ENCODE results near the gene DLD. TPM values are rescaled to one million over a fixed set of nuclear protein-coding genes. Genes with fewer than 3 reads are reported as not detected.

The DLD gene
- total and polyA plus RNA-seq, 4 donors = 19.3 to 101 (median 80.2) TPM

GRCh38 chr7:107850216-107850615 is 40.8 kb upstream of the DLD start:
- WGBS, 2 donors = 80 to 86% methylated on average over 4 of the region's 4 CpGs
- no peak overlapping the region for H3K27ac ChIP-seq (ENCODE audit: low read depth in 1 of 2, low read length in 1 of 2)
- no peak overlapping the region for H3K4me3 ChIP-seq
- no peaks in the 10 kb centered on the region for H3K4me1 ChIP-seq (ENCODE audit: control insufficient read depth in 5 of 5, insufficient read depth in 5 of 5, low read length in 5 of 5)
- no peak overlapping the region for H3K9ac ChIP-seq (ENCODE audit: insufficient read depth in 1 of 2, low read length in 2 of 2)
- ATAC-seq (ENCODE audit: insufficient read depth, low FRiP score) (no peak), DNase-seq (no peak)
- TF ChIP-seq CTCF (IDR thresholded peaks at IDR 0.05; ENCODE audit: control extremely low read depth, extremely low read depth) = no peak
- no peaks in the 10 kb centered on the region for H3K36me3 ChIP-seq (ENCODE audit: control insufficient read depth in 4 of 4, insufficient read depth in 4 of 4, low read length in 4 of 4)
- no peaks in the 10 kb centered on the region for H3K27me3 ChIP-seq (ENCODE audit: control insufficient read depth in 3 of 3, insufficient read depth in 3 of 3, low read length in 2 of 3)
- H3K9me3 ChIP-seq (ENCODE audit: control insufficient read depth in 4 of 4, insufficient read depth in 3 of 4, low read length in 3 of 4) = no peaks in the 10 kb centered on the region

DNA sequence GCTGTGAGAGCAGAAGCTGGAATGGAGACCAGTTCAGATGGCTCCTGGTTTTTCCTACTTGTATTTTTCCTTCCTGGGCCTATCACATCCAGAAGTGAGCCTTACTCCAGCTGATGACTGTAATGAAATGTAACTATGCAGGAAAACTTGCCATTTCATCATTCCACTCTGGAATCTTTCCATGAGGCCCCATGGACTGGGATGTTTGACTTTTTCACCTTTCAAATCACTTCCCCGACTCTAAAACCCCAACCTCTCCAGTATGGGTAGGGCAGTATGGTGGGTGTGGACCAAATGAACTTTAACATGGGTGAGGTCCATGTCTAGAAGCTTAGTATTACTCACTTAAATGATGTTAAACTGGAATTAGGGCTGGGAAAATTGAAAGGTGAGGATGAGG is 40.3 kb upstream of the DLD start:
- Histone ChIP-seq H3K9me3 (ENCODE audit: control insufficient read depth in 4 of 4, insufficient read depth in 3 of 4, low read length in 3 of 4) (no peaks in the 10 kb centered on the region), H3K27me3 (ENCODE audit: control insufficient read depth in 3 of 3, insufficient read depth in 3 of 3, low read length in 2 of 3) (no peaks in the 10 kb centered on the region), H3K36me3 (ENCODE audit: control insufficient read depth in 4 of 4, insufficient read depth in 4 of 4, low read length in 4 of 4) (no peaks in the 10 kb centered on the region), H3K4me3 (no peak overlapping the region), H3K27ac (ENCODE audit: low read depth in 1 of 2, low read length in 1 of 2) (no peak overlapping the region), H3K9ac (ENCODE audit: insufficient read depth in 1 of 2, low read length in 2 of 2) (no peak overlapping the region), H3K4me1 (ENCODE audit: control insufficient read depth in 5 of 5, insufficient read depth in 5 of 5, low read length in 5 of 5) (no peaks in the 10 kb centered on the region)
- 35 to 63% methylated on average over 1 of the region's 1 CpG for WGBS, 2 donors
- DNase-seq (no peak), ATAC-seq (ENCODE audit: insufficient read depth, low FRiP score) (no peak)
- no peak for TF ChIP-seq CTCF (IDR thresholded peaks at IDR 0.05; ENCODE audit: control extremely low read depth, extremely low read depth)

- Histone ChIP-seq H3K27me3 (ENCODE audit: control insufficient read depth in 3 of 3, insufficient read depth in 3 of 3, low read length in 2 of 3) (no peaks in the 10 kb centered on the region), H3K4me1 (ENCODE audit: control insufficient read depth in 5 of 5, insufficient read depth in 5 of 5, low read length in 5 of 5) (peaks cover 0 to 2% (median 0%) of the 10 kb centered on the region in 5 donors), H3K4me3 (no peak overlapping the region), H3K36me3 (ENCODE audit: control insufficient read depth in 4 of 4, insufficient read depth in 4 of 4, low read length in 4 of 4) (no peaks in the 10 kb centered on the region), H3K9ac (ENCODE audit: insufficient read depth in 1 of 2, low read length in 2 of 2) (no peak overlapping the region), H3K9me3 (ENCODE audit: control insufficient read depth in 4 of 4, insufficient read depth in 3 of 4, low read length in 3 of 4) (no peaks in the 10 kb centered on the region), H3K27ac (ENCODE audit: low read depth in 1 of 2, low read length in 1 of 2) (no peak overlapping the region)
- no peak for DNase-seq
- ATAC-seq (ENCODE audit: insufficient read depth, low FRiP score) = no peak
- TF ChIP-seq CTCF (IDR thresholded peaks at IDR 0.05; ENCODE audit: control extremely low read depth, extremely low read depth) = no peak
- WGBS, 2 donors = 95 to 96% methylated on average over 1 of the region's 1 CpG
These were observed 36.5 kb upstream of the DLD start for GRCh38 chr7:107854454-107854853.

GRCh38 chr7:107854989-107855388 is 36.0 kb upstream of the DLD start:
- no peak for ATAC-seq (ENCODE audit: insufficient read depth, low FRiP score)
- H3K4me1 ChIP-seq (ENCODE audit: control insufficient read depth in 5 of 5, insufficient read depth in 5 of 5, low read length in 5 of 5) = peaks cover 0 to 4% (median 0%) of the 10 kb centered on the region in 5 donors
- H3K9me3 ChIP-seq (ENCODE audit: control insufficient read depth in 4 of 4, insufficient read depth in 3 of 4, low read length in 3 of 4) = no peaks in the 10 kb centered on the region
- H3K36me3 ChIP-seq (ENCODE audit: control insufficient read depth in 4 of 4, insufficient read depth in 4 of 4, low read length in 4 of 4) = no peaks in the 10 kb centered on the region
- DNase-seq = no peak
- no peaks in the 10 kb centered on the region for H3K27me3 ChIP-seq (ENCODE audit: control insufficient read depth in 3 of 3, insufficient read depth in 3 of 3, low read length in 2 of 3)
- no peak overlapping the region for H3K9ac ChIP-seq (ENCODE audit: insufficient read depth in 1 of 2, low read length in 2 of 2)
- no peak for TF ChIP-seq CTCF (IDR thresholded peaks at IDR 0.05; ENCODE audit: control extremely low read depth, extremely low read depth)
- WGBS, 2 donors = 54 to 55% methylated on average over 4 of the region's 4 CpGs
- no peak overlapping the region for H3K4me3 ChIP-seq
- H3K27ac ChIP-seq (ENCODE audit: low read depth in 1 of 2, low read length in 1 of 2) = no peak overlapping the region

All from lung (tissue), 12 donors.